GM10266 (cell line): ENCODE results near the gene KRT84.

Experiments used
- DNase-seq: peaks from one replicate; pipeline ENCODE4 v3.0.0; 2012; ENCODE audit errors: extremely low spot score
- TF ChIP-seq, protein P1 (sequence below): IDR thresholded peaks from 2 replicates; pipeline ENCODE4 v1.5.1; 2012; ENCODE audit warnings: mild to moderate bottlenecking, low read depth; ENCODE audit not compliant: control insufficient read depth, insufficient read depth; ENCODE audit errors: missing control alignments

The KRT84 gene

GRCh38 chr12:52428121-52428520 lies 42.7 kb upstream of the KRT84 start:
- TF ChIP-seq, protein P1, sequence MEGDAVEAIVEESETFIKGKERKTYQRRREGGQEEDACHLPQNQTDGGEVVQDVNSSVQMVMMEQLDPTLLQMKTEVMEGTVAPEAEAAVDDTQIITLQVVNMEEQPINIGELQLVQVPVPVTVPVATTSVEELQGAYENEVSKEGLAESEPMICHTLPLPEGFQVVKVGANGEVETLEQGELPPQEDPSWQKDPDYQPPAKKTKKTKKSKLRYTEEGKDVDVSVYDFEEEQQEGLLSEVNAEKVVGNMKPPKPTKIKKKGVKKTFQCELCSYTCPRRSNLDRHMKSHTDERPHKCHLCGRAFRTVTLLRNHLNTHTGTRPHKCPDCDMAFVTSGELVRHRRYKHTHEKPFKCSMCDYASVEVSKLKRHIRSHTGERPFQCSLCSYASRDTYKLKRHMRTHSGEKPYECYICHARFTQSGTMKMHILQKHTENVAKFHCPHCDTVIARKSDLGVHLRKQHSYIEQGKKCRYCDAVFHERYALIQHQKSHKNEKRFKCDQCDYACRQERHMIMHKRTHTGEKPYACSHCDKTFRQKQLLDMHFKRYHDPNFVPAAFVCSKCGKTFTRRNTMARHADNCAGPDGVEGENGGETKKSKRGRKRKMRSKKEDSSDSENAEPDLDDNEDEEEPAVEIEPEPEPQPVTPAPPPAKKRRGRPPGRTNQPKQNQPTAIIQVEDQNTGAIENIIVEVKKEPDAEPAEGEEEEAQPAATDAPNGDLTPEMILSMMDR: no peak
- no peak for DNase-seq

- no peak for DNase-seq
- TF ChIP-seq, protein P1: no peak
Measured at GRCh38 chr12:52427083-52427482, 41.6 kb upstream of the KRT84 start.

DNA sequence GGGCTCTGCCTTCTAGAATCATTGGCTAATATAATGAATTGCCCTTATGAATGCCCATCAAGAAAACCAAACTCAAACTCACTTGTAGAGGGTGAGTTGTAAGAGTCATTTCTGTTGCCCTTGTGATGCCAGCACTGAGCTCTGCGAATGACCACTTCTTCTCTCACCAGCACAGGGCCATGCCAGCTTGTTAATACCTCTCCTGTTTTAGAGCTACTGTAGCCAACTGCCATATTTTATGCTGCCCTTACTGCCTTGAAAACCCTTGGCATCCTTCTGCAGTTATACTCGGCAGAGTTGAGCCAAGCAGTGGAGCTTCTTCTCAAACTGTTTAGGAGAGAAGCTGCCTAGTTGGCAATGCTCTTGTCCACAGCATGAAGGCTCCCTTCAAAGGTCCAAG lies 40.6 kb upstream of the KRT84 start:
- no peak for DNase-seq
- TF ChIP-seq, protein P1: no peak

GRCh38 chr12:52425466-52425865 lies 40.0 kb upstream of the KRT84 start:
- no peak for DNase-seq
- TF ChIP-seq, protein P1: no peak

DNA sequence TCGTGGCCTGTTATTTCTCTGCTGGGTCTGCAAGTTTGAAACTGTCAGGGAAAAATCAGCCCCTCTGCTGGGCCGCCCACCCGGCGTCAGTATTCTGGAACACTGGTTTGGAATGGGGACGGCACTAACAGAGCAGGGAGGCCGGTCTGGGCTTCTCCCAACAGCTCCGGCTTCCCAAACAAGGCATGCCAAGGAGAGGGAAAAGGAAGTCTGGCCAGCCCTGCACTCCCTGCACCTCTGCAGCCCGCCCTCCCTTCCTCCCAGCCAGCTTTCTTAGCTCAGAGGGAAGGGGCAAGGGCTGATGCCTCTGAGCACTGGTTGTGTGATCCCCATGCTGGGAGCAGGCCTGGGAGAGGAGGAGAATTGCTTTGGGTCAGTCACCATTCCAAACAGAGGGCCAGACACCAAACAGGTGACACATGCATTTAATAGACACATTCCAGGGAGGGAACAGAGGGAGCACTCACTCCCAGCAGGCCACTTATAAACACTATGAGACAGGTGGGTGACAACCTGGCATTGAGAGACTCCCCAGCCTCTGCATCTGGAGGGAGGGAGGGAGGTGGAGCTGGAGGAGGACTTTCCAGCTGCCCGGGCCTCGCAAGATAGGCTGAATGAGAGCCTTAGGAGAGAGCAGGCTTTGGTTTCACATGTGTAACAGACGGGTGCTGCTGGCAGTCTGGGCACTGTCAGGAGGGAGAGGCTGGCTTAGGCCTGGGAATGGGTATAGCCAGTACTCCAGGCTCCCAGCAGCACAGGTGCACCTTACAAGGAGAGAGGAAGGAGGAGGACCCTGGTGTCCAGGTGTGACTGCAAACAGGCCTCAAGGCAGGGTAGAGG lies 38.4 kb upstream of the KRT84 start:
- TF ChIP-seq, protein P1: no peak
- DNase-seq: no peak

DNA sequence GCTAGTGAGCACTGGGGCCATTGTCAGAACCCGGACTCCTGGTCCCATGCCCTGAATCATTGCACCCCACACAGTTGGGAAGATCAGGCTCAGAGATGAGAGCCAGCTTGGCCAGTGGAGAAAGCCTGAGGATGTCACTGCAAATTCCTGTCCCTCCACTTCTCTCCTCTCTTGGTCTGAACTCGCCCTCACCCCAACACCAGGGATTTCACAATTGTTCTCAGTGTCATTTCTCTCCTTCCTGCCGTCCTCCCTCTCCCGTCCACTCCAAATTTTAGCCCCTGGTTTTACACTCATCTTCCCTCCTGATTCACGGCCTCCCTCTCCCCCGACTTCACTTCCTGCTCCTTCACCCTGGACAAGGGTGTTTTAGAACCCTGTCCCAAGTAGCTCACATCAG lies 37.6 kb upstream of the KRT84 start:
- TF ChIP-seq, protein P1: no peak
- DNase-seq: no peak

GRCh38 chr12:52419656-52420055 lies 34.2 kb upstream of the KRT84 start:
- DNase-seq: no peak
- TF ChIP-seq, protein P1: no peak
